A549 (cell line): Measurements from ENCODE around the gene SPHK1. TPM values are rescaled to one million over a fixed set of nuclear protein-coding genes. Genes with fewer than 3 reads are reported as not detected.
"Not testable (repeated sequence)": the region's sequence is repeated elsewhere in the genome, so short reads cannot be mapped to it uniquely, and the experiment has no call there.

Experiments
- ATAC-seq, 2 experiments: fragments of 200-7000 bp in 1 of 2; fragments of >200 bp in 1 of 2; cut with Nextera tagmentation in 1 of 2; cut with Tn5 transposase in 1 of 2; 3 replicates each; pipeline versions ENCODE4 v1.8.0 to v1.9.1; 2018 to 2020; ENCODE audit warnings: mild to moderate bottlenecking in 1 of 2, moderate library complexity in 1 of 2
- CTCF ChIA-PET: fragments of 300-600 bp; sonication (Branson Sonifier 250); formaldehyde crosslinking; extraction: SDS; loops from one replicate; lab custom pipeline; 2021; ENCODE audit warnings: antibody characterized with exemption, inconsistent platforms; lab: Yijun Ruan, JAX
- POLR2A ChIA-PET: fragments of 350-600 bp; formaldehyde crosslinking; extraction: SDS; loops from one replicate; lab custom pipeline; 2021; ENCODE audit warnings: antibody characterized with exemption, inconsistent platforms; lab: Yijun Ruan, JAX
- DNase-seq, 2 experiments: peaks; one replicate each; pipeline versions ENCODE4 v3.0.0 to v3.0.0-alpha.2; 2011 to 2016; ENCODE audit warnings: low read depth in 1 of 2, low spot score in 1 of 2
- FAIRE-seq: peaks from 2 replicates; lab custom pipeline; 2011; peaks lifted over from hg19 to GRCh38; lab: Jason Lieb, UNC
- H3K27ac ChIP-seq, 2 experiments: fragments of >200 bp; sonication (Bioruptor Twin); formaldehyde crosslinking; 3 replicates each; pipeline ENCODE4 v1.5.1; 2016 to 2017
- H3K4me1 ChIP-seq: fragments of >200 bp; sonication (Bioruptor Twin); formaldehyde crosslinking; 3 replicates; pipeline ENCODE4 v1.6.1; 2016
- H3K4me2 ChIP-seq: fragments of >200 bp; sonication (Bioruptor Twin); formaldehyde crosslinking; 3 replicates; pipeline ENCODE4 v1.6.1; 2016
- H3K4me3 ChIP-seq: fragments of >200 bp; sonication (Bioruptor Twin); formaldehyde crosslinking; 3 replicates; pipeline ENCODE4 v1.5.1; 2016
- H3K9me3 ChIP-seq: fragments of >200 bp; sonication (Bioruptor Twin); formaldehyde crosslinking; 3 replicates; pipeline ENCODE4 v1.6.1; 2016
- ATOH8 ChIP-seq: fragments of 250-450 bp; sonication (Bioruptor Pico); IDR thresholded peaks from 2 replicates; pipeline ENCODE4 v1.5.0; 2020; ENCODE audit warnings: low read depth, mild to moderate bottlenecking, moderate library complexity
- BHLHE40 ChIP-seq: IDR thresholded peaks from 2 replicates; pipeline ENCODE4 v1.6.1; 2012; ENCODE audit warnings: low read depth, low read length, inconsistent platforms
- CBX2 ChIP-seq: fragments of 200-600 bp; sonication (generic); IDR thresholded peaks from 2 replicates; pipeline ENCODE4 v1.6.1; 2016; ENCODE audit warnings: low read depth, mild to moderate bottlenecking, borderline replicate concordance
- CTCF ChIP-seq: fragments of >200 bp; sonication (Bioruptor Twin); formaldehyde crosslinking; IDR thresholded peaks from 3 replicates; pipeline ENCODE4 v1.5.1; 2016
- EP300 ChIP-seq, 2 experiments: fragments of >200 bp; sonication (Bioruptor Twin); formaldehyde crosslinking; IDR thresholded peaks; 2 replicates in 1 of 2; 3 replicates in 1 of 2; pipeline ENCODE4 v1.6.1; 2016 to 2017
- HES2 ChIP-seq: fragments of >200 bp; sonication (Bioruptor Twin); formaldehyde crosslinking; IDR thresholded peaks from 2 replicates; pipeline ENCODE4 v1.6.1; 2016
- HOXB13 ChIP-seq: fragments of 250-450 bp; sonication (Bioruptor Pico); IDR thresholded peaks from 2 replicates; pipeline ENCODE4 v1.5.0; 2020; ENCODE audit warnings: low read depth, mild to moderate bottlenecking, moderate library complexity
- HOXB5 ChIP-seq: fragments of 250-450 bp; sonication (Bioruptor Pico); IDR thresholded peaks from 2 replicates; pipeline ENCODE4 v1.5.0; 2020; ENCODE audit warnings: mild to moderate bottlenecking, moderate library complexity
- NR3C1 ChIP-seq: fragments of >200 bp; sonication (Bioruptor Twin); formaldehyde crosslinking; IDR thresholded peaks from 3 replicates; pipeline ENCODE4 v1.6.1; 2017
- PHF8 ChIP-seq: fragments of 200-600 bp; sonication (generic); IDR thresholded peaks from 2 replicates; pipeline ENCODE4 v1.6.1; 2016; ENCODE audit warnings: low read depth, mild to moderate bottlenecking, antibody characterized with exemption, moderate library complexity, borderline replicate concordance
- POLR2AphosphoS2 ChIP-seq: conservative IDR thresholded peaks from 2 replicates; pipeline ENCODE4 v1.6.1; 2012; ENCODE audit warnings: low read length, improper control_type of control experiment, inconsistent platforms
- RFX5 ChIP-seq: fragments of 450-650 bp; IDR thresholded peaks from 2 replicates; pipeline ENCODE4 v1.7.1; 2014; ENCODE audit warnings: antibody characterized with exemption, mild to moderate bottlenecking, moderate library complexity
- RNF2 ChIP-seq: fragments of 200-600 bp; sonication (generic); IDR thresholded peaks from 2 replicates; pipeline ENCODE4 v1.6.1; 2016; ENCODE audit warnings: low read depth, mild to moderate bottlenecking, antibody characterized with exemption, moderate library complexity, borderline replicate concordance
- SREBF2 ChIP-seq: fragments of 450-650 bp; IDR thresholded peaks from 2 replicates; pipeline ENCODE4 v1.6.1; 2014; ENCODE audit warnings: mild to moderate bottlenecking, moderate library complexity
- USF2 ChIP-seq: fragments of 450-650 bp; IDR thresholded peaks from 2 replicates; pipeline ENCODE4 v1.6.1; 2014; ENCODE audit warnings: antibody characterized with exemption
- ZC3H11A ChIP-seq: fragments of 450-650 bp; IDR thresholded peaks from 2 replicates; pipeline ENCODE4 v1.6.1; 2014; ENCODE audit warnings: antibody characterized with exemption, mild to moderate bottlenecking
- ZNF302 ChIP-seq: fragments of 250-450 bp; sonication (Bioruptor Pico); IDR thresholded peaks from 2 replicates; pipeline ENCODE4 v1.9.0; 2021; ENCODE audit warnings: inconsistent platforms, mild to moderate bottlenecking, moderate library complexity
- WGBS: methylation state at CpG from one replicate; pipeline ENCODE4 v1.1.6; 2017; ENCODE audit errors: missing lambda C conversion rate; 5-methylcytosine and 5-hydroxymethylcytosine counted together
- polyA plus RNA-seq, 4 experiments: library from polyadenylated mRNA; depleted of rRNA in 3 of 4; stranded (reverse); fragments of >200 nt; fragmentation: RNase III in 1 of 4; extraction: RNeasy Plus Mini Kit Qiagen cat#74134 plus additional on column Dnase treatment in 1 of 4; gene quantifications; 2 replicates in 3 of 4; 3 replicates in 1 of 4; pipeline ENCODE4 v1.2.3, GENCODE V29; 2011 to 2017

Gene SPHK1
- polyA plus RNA-seq, 2 of the 4 experiments (the other 2 are of a cell fraction): 4.6 to 14.9 TPM

- Histone ChIP-seq H3K9me3 (no peaks in the 10 kb centered on the region), H3K4me2 (peak overlapping the region; percentile 13; the same call in 1 of the 3 replicates), H3K27ac (no peak overlapping the region), H3K4me3 (no peak overlapping the region), H3K4me1 (peaks cover 12% of the 10 kb centered on the region; the same call in 2 of the 3 replicates)
- ATAC-seq (no peak), DNase-seq (no peak), FAIRE-seq (no peak)
- POLR2A ChIA-PET: no interaction called here
- CTCF ChIA-PET: interaction anchor here (0.7 to 29.4 kb wide), 5 partner anchors 12 to 161 kb away, joined by 3 to 899 read pairs (median 5); partner anchors contain the start of gene SPHK1
- WGBS: 72% methylated on average over 12 of the region's 12 CpGs
- TF ChIP-seq ATOH8 (CRISPR knock-in tag) (no peak), RFX5 (no peak), HOXB13 (CRISPR knock-in tag) (no peak), HES2 (no peak), BHLHE40 (no peak)
These were observed 27.5 kb upstream of the SPHK1 start for GRCh38 chr17:76356803-76357456.

GRCh38 chr17:76357597-76358158, 26.7 kb upstream of the SPHK1 start:
- Histone ChIP-seq H3K4me1 (peaks cover 7% of the 10 kb centered on the region; the same call in 2 of the 3 replicates), H3K27ac (no peak overlapping the region), H3K4me2 (no peak overlapping the region), H3K9me3 (no peaks in the 10 kb centered on the region), H3K4me3 (no peak overlapping the region)
- WGBS: 80% methylated on average over 6 of the region's 6 CpGs
- CTCF ChIA-PET: interaction anchor here (1.0 to 29.4 kb wide), 6 partner anchors 9 to 164 kb away, joined by 3 to 899 read pairs (median 5); partner anchors contain the start of gene SPHK1
- TF ChIP-seq RNF2: no peak
- no peak for TF ChIP-seq NR3C1
- no peak for TF ChIP-seq ZNF302 (CRISPR knock-in tag)
- no peak for TF ChIP-seq ATOH8 (CRISPR knock-in tag)
- TF ChIP-seq EP300 (IDR thresholded peaks at IDR 0.05): no peak
- no peak for TF ChIP-seq HOXB5 (CRISPR knock-in tag)
- no peak for TF ChIP-seq SREBF2
- TF ChIP-seq USF2: no peak
- POLR2A ChIA-PET: no interaction called here
- FAIRE-seq: no peak
- no peak for DNase-seq
- no peak for ATAC-seq

- peaks cover 6% of the 10 kb centered on the region; the same call in 2 of the 3 replicates for H3K4me1 ChIP-seq
- no peaks in the 10 kb centered on the region for H3K9me3 ChIP-seq
- 77% methylated on average over 6 of the region's 6 CpGs for WGBS
- ChIA-PET POLR2A (no interaction called here), CTCF (interaction anchor here (1.8 to 29.4 kb wide), 4 partner anchors 10 to 99 kb away, joined by 5 to 899 read pairs (median 13); partner anchors contain the start of gene SPHK1)
- TF ChIP-seq CBX2: no peak
- TF ChIP-seq POLR2AphosphoS2: no peak
- TF ChIP-seq PHF8: no peak
- TF ChIP-seq ZC3H11A: no peak
- no peak for TF ChIP-seq EP300 (IDR thresholded peaks at IDR 0.05)
- no peak for TF ChIP-seq CTCF
- no peak for TF ChIP-seq NR3C1
- TF ChIP-seq HOXB5 (CRISPR knock-in tag): no peak
- TF ChIP-seq HOXB13 (CRISPR knock-in tag): no peak
- ATAC-seq (no peak), DNase-seq (no peak), FAIRE-seq (no peak)
- H3K4me3 ChIP-seq: no peak overlapping the region
- H3K27ac ChIP-seq: no peak overlapping the region
- no peak overlapping the region for H3K4me2 ChIP-seq
These were observed 25.0 kb upstream of the SPHK1 start for GRCh38 chr17:76359375-76359774.

GRCh38 chr17:76359776-76360175, 24.6 kb upstream of the SPHK1 start:
- 72% methylated on average over 6 of the region's 6 CpGs for WGBS
- POLR2A ChIA-PET, ATAC-seq: not testable (repeated sequence)

More at GRCh38 chr17:76359776-76360175, 24.6 kb upstream of the SPHK1 start:
- FAIRE-seq, H3K9me3 ChIP-seq, H3K4me3 ChIP-seq, DNase-seq, H3K4me1 ChIP-seq, H3K27ac ChIP-seq, H3K4me2 ChIP-seq: not testable (repeated sequence)
- CTCF ChIA-PET: interaction anchor here (1.0 to 29.4 kb wide), 4 partner anchors 9 to 61 kb away, joined by 3 to 899 read pairs (median 13); partner anchors contain the start of gene SPHK1
